Stimulated activated naive CD8-positive, alpha-beta T cell treated with anti-CD3 and anti-CD28 coated beads, Interleukin-15, amount 100 ng/mL, for 72 hours (primary cell): ENCODE data around the gene PDCD4.

ENCODE experiments used
- ATAC-seq: fragments of 150-1000 bp; cut with Tn5 transposase; 2 replicates; pipeline ENCODE4 v1.10.0; 2021; ENCODE audit warnings: mild to moderate bottlenecking, moderate library complexity
- DNase-seq, 2 donors: peaks; one replicate each; pipeline ENCODE4 v3.0.0; 2021 to 2022
- H3K27ac Mint-ChIP-seq, 2 donors: one replicate each; pipeline ENCODE4 v1.8.0; 2022; ENCODE audit warnings: mild to moderate bottlenecking in 2 of 2, mixed read lengths in 2 of 2, moderate library complexity in 2 of 2
- H3K27me3 Mint-ChIP-seq: one replicate; pipeline ENCODE4 v1.8.0; 2022; ENCODE audit warnings: mixed read lengths
- H3K4me1 Mint-ChIP-seq: one replicate; pipeline ENCODE4 v1.8.0; 2022; ENCODE audit warnings: mild to moderate bottlenecking, mixed read lengths
- H3K4me3 Mint-ChIP-seq, 2 donors: one replicate each; pipeline ENCODE4 v1.8.0; 2022; ENCODE audit warnings: mild to moderate bottlenecking in 2 of 2, mixed read lengths in 2 of 2, moderate library complexity in 1 of 2
- H3K9me3 Mint-ChIP-seq, 2 donors: one replicate each; pipeline ENCODE4 v1.8.0; 2022; ENCODE audit warnings: mixed read lengths in 2 of 2

PDCD4 gene

GRCh38 chr10:110871298-110872084 lies at the start of gene PDCD4:
Gene PDCD4, plus strand, starts transcription at chr10:110871928. Its CDS starts 4,100 bp downstream, at chr10:110876028.
- peaks cover 58% of the 10 kb centered on the region for H3K4me1 Mint-ChIP-seq
- DNase-seq: peak; percentile 91 to 96
- peak within 1 kb of the TSS; percentile 83 to 93 for H3K4me3 Mint-ChIP-seq
- ATAC-seq: peak; percentile 80
- H3K9me3 Mint-ChIP-seq: no peaks in the 10 kb centered on the region
- no peaks in the 10 kb centered on the region for H3K27me3 Mint-ChIP-seq
- H3K27ac Mint-ChIP-seq: peak within 1 kb of the TSS; percentile 98 to 100

GRCh38 chr10:110822035-110822711 lies 49.6 kb upstream of the PDCD4 start:
- H3K4me3 Mint-ChIP-seq: no peak overlapping the region
- ATAC-seq (no peak), DNase-seq (no peak)
- peaks cover 31% of the 10 kb centered on the region for H3K4me1 Mint-ChIP-seq
- no peaks in the 10 kb centered on the region for H3K9me3 Mint-ChIP-seq
- H3K27ac Mint-ChIP-seq: peak overlapping the region in 1 of 2 donors; percentile 7
- H3K27me3 Mint-ChIP-seq: no peaks in the 10 kb centered on the region

- no peak for ATAC-seq
- H3K9me3 Mint-ChIP-seq: no peaks in the 10 kb centered on the region
- H3K4me3 Mint-ChIP-seq: no peak overlapping the region
- DNase-seq: no peak
- no peaks in the 10 kb centered on the region for H3K27me3 Mint-ChIP-seq
- H3K4me1 Mint-ChIP-seq: peaks cover 24% of the 10 kb centered on the region
- peak overlapping the region in 1 of 2 donors; percentile 7 for H3K27ac Mint-ChIP-seq
Observed at GRCh38 chr10:110822712-110823311, 48.9 kb upstream of the PDCD4 start.

GRCh38 chr10:110824152-110824441 lies 47.6 kb upstream of the PDCD4 start:
- no peaks in the 10 kb centered on the region for H3K9me3 Mint-ChIP-seq
- H3K4me1 Mint-ChIP-seq: peaks cover 24% of the 10 kb centered on the region
- no peak for ATAC-seq
- H3K4me3 Mint-ChIP-seq: no peak overlapping the region
- H3K27ac Mint-ChIP-seq: no peak overlapping the region
- DNase-seq: no peak
- H3K27me3 Mint-ChIP-seq: no peaks in the 10 kb centered on the region

GRCh38 chr10:110824660-110825059 lies 47.1 kb upstream of the PDCD4 start:
- no peak overlapping the region for H3K4me3 Mint-ChIP-seq
- no peak for ATAC-seq
- H3K27me3 Mint-ChIP-seq: no peaks in the 10 kb centered on the region
- peaks cover 24% of the 10 kb centered on the region for H3K4me1 Mint-ChIP-seq
- no peak for DNase-seq
- H3K9me3 Mint-ChIP-seq: no peaks in the 10 kb centered on the region
- no peak overlapping the region for H3K27ac Mint-ChIP-seq

- ATAC-seq: no peak
- H3K4me1 Mint-ChIP-seq: peaks cover 24% of the 10 kb centered on the region
- no peaks in the 10 kb centered on the region for H3K27me3 Mint-ChIP-seq
- no peaks in the 10 kb centered on the region for H3K9me3 Mint-ChIP-seq
- H3K4me3 Mint-ChIP-seq: no peak overlapping the region
- no peak overlapping the region for H3K27ac Mint-ChIP-seq
- DNase-seq: no peak
Observed at GRCh38 chr10:110825508-110825907, 46.2 kb upstream of the PDCD4 start.

GRCh38 chr10:110827410-110827809 lies 44.3 kb upstream of the PDCD4 start:
- ATAC-seq (no peak), DNase-seq (no peak)
- Mint-ChIP-seq H3K27ac (no peak overlapping the region), H3K4me1 (peaks cover 23% of the 10 kb centered on the region), H3K27me3 (no peaks in the 10 kb centered on the region), H3K4me3 (no peak overlapping the region), H3K9me3 (no peaks in the 10 kb centered on the region)

GRCh38 chr10:110827875-110828274 lies 43.9 kb upstream of the PDCD4 start:
- Mint-ChIP-seq H3K9me3 (no peaks in the 10 kb centered on the region), H3K4me3 (no peak overlapping the region), H3K27me3 (no peaks in the 10 kb centered on the region), H3K4me1 (peaks cover 21% of the 10 kb centered on the region), H3K27ac (no peak overlapping the region)
- no peak for DNase-seq
- no peak for ATAC-seq

GRCh38 chr10:110828525-110828924 lies 43.2 kb upstream of the PDCD4 start:
- Mint-ChIP-seq H3K9me3 (no peaks in the 10 kb centered on the region), H3K4me3 (no peak overlapping the region), H3K27ac (peak overlapping the region; percentile 19 to 27), H3K27me3 (no peaks in the 10 kb centered on the region), H3K4me1 (peaks cover 26% of the 10 kb centered on the region)
- DNase-seq (no peak), ATAC-seq (no peak)

GRCh38 chr10:110829721-110830410 lies 41.9 kb upstream of the PDCD4 start:
- H3K27ac Mint-ChIP-seq: no peak overlapping the region

GRCh38 chr10:110833234-110833940 lies 38.3 kb upstream of the PDCD4 start:
- no peaks in the 10 kb centered on the region for H3K9me3 Mint-ChIP-seq
- DNase-seq (no peak), ATAC-seq (peak; percentile 48)
- H3K4me1 Mint-ChIP-seq: peaks cover 66% of the 10 kb centered on the region
- H3K4me3 Mint-ChIP-seq: peak overlapping the region in 1 of 2 donors; percentile 35
- no peaks in the 10 kb centered on the region for H3K27me3 Mint-ChIP-seq
- peak overlapping the region in 1 of 2 donors; percentile 90 for H3K27ac Mint-ChIP-seq

More at GRCh38 chr10:110829721-110830410, 41.9 kb upstream of the PDCD4 start:
- Mint-ChIP-seq H3K27me3 (no peaks in the 10 kb centered on the region), H3K9me3 (no peaks in the 10 kb centered on the region), H3K4me3 (no peak overlapping the region), H3K4me1 (peaks cover 34% of the 10 kb centered on the region)
- ATAC-seq (no peak), DNase-seq (no peak)

- no peaks in the 10 kb centered on the region for H3K9me3 Mint-ChIP-seq
- peak overlapping the region; percentile 87 for H3K27ac Mint-ChIP-seq
- ATAC-seq: no peak
- peak overlapping the region in 1 of 2 donors; percentile 62 for H3K4me3 Mint-ChIP-seq
- no peak for DNase-seq
- H3K27me3 Mint-ChIP-seq: no peaks in the 10 kb centered on the region
- H3K4me1 Mint-ChIP-seq: peaks cover 61% of the 10 kb centered on the region
Observed at GRCh38 chr10:110833941-110834628, 37.6 kb upstream of the PDCD4 start.

GRCh38 chr10:110834629-110835301 lies 37.0 kb upstream of the PDCD4 start:
- peak in 1 of 2 donors; percentile 33 for DNase-seq
- Mint-ChIP-seq H3K27ac (peak overlapping the region; percentile 87), H3K4me1 (peaks cover 67% of the 10 kb centered on the region), H3K9me3 (no peaks in the 10 kb centered on the region), H3K4me3 (peak overlapping the region in 1 of 2 donors; percentile 62), H3K27me3 (no peaks in the 10 kb centered on the region)
- ATAC-seq: peak; percentile 58

- no peak for DNase-seq
- Mint-ChIP-seq H3K4me3 (peak overlapping the region in 1 of 2 donors; percentile 64), H3K27me3 (no peaks in the 10 kb centered on the region), H3K9me3 (no peaks in the 10 kb centered on the region), H3K4me1 (peaks cover 70% of the 10 kb centered on the region), H3K27ac (peak overlapping the region; percentile 83 to 87)
- no peak for ATAC-seq
Observed at GRCh38 chr10:110835841-110836240, 35.9 kb upstream of the PDCD4 start.
